Measurements from ENCODE around the gene JARID2. TPM values are rescaled to one million over a fixed set of nuclear protein-coding genes. Genes with fewer than 3 reads are reported as not detected.

The JARID2 gene
- total and polyA plus RNA-seq, 8 donors, result 2.4 to 6.7 (median 3.7) TPM

DNA sequence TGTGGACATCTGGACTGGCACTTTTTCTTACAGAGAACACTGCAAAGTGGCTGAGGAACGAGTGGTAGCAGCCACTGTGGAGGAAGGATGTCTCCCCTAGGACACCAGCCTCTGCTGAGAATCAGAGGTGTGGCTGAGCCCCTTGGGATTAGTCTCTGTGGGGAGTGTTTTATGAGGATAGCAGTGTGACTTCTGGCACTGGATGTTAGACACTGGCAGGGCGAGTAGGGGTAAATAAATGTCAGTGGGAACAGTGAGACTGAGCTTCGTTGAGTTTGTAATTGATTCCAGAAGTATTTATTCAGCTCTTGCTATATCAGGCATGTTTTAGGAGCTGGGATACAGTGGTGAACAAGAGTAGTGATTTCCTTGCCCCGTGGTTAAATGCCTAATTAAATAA, 124.0 kb downstream of the JARID2 start:
- WGBS, 2 donors, result 40 to 46% methylated on average over 4 of the region's 4 CpGs
- Histone ChIP-seq H3K36me3 (no peaks in the 10 kb centered on the region), H3K4me1 (peaks cover 16 to 32% (median 21%) of the 10 kb centered on the region in 3 donors), H3K27me3 (no peaks in the 10 kb centered on the region), H3K4me3 (no peak overlapping the region), H3K27ac (no peak overlapping the region), H3K9me3 (no peaks in the 10 kb centered on the region)
- intact Hi-C loops (cut with DNase I), result no loop called here
- ATAC-seq (no peak), DNase-seq (no peak), FAIRE-seq (no peak)
- TF ChIP-seq, protein P1, sequence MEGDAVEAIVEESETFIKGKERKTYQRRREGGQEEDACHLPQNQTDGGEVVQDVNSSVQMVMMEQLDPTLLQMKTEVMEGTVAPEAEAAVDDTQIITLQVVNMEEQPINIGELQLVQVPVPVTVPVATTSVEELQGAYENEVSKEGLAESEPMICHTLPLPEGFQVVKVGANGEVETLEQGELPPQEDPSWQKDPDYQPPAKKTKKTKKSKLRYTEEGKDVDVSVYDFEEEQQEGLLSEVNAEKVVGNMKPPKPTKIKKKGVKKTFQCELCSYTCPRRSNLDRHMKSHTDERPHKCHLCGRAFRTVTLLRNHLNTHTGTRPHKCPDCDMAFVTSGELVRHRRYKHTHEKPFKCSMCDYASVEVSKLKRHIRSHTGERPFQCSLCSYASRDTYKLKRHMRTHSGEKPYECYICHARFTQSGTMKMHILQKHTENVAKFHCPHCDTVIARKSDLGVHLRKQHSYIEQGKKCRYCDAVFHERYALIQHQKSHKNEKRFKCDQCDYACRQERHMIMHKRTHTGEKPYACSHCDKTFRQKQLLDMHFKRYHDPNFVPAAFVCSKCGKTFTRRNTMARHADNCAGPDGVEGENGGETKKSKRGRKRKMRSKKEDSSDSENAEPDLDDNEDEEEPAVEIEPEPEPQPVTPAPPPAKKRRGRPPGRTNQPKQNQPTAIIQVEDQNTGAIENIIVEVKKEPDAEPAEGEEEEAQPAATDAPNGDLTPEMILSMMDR (IDR thresholded peaks at IDR 0.05), result no peak

DNA sequence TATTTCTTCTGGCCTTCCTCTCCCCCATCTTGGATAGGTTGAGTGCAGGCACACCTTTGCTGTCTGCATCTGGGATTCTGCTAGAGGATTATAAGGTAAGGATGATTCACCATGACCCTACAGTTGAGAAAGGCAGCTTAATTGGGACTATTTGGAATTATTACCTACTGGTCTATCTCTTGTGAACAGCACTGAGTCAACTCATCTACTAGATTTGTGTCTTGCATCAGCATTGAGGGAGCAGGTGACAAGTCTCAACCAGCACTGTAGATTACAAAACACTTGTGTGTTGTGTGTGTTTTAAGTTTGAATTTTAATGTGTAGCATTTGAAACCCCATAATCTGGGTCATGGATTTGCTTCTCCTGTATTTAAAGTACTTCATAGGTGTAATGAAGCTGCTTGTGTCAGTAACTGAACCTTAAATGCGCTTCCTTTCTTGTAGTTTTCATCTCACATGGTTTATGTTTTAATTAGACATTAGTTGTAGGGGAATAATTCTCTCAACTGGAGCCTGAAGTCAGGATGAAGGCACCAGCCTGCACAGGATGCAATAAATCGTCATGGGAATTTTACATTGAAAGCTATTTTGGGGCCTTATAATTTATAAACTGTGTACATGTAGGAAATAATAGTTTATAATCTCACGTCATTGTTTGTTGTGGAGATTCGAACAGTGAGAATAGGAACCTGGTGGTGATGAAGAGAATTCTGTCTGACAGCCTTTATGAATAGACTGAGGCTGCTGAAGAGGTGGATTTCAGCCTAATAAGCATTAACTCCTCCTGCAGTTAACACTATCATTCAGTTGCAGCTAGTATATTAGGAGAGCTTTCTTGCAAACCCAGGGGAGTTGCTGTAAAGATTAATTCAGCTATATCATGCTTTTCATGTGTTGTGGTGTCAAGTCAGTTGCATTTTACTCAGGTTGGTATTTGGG, 125.1 kb downstream of the JARID2 start:
- no peak for FAIRE-seq
- TF ChIP-seq, protein P1 (IDR thresholded peaks at IDR 0.05), result no peak
- Histone ChIP-seq H3K9me3 (no peaks in the 10 kb centered on the region), H3K27ac (no peak overlapping the region), H3K27me3 (no peaks in the 10 kb centered on the region), H3K4me1 (peaks cover 6 to 20% (median 10%) of the 10 kb centered on the region in 3 donors), H3K36me3 (no peaks in the 10 kb centered on the region), H3K4me3 (no peak overlapping the region)
- intact Hi-C loops (cut with DNase I), result no loop called here
- no peak for DNase-seq
- WGBS, 2 donors, result 84 to 89% methylated on average over 4 of the region's 4 CpGs
- ATAC-seq, result no peak

DNA sequence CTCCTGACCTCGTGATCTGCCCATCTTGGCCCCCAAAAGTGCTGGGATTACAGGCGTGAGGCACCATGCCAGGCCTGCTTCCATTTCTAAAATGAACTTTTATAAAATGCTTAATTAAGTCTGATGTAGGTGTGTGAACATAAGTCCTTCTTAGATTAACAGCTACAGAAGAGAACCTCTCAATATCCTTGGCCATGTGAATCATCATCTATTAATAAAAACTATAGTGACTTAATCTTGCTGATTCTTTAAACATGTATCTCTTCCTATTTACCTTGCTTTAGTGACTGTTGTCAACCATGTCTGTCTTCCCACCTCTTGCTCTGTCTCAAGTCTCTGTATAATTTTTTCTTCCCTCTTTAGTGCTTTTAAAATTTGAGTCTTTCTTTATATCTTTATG, 127.1 kb downstream of the JARID2 start:
- Histone ChIP-seq H3K27me3 (no peaks in the 10 kb centered on the region), H3K27ac (no peak overlapping the region), H3K9me3 (no peaks in the 10 kb centered on the region), H3K36me3 (no peaks in the 10 kb centered on the region), H3K4me3 (no peak overlapping the region), H3K4me1 (peaks cover 0 to 4% (median 0%) of the 10 kb centered on the region in 3 donors)
- no peak for FAIRE-seq
- intact Hi-C loops (cut with DNase I), result no loop called here
- no peak for DNase-seq
- no peak for ATAC-seq
- 93 to 94% methylated on average over 2 of the region's 2 CpGs for WGBS, 2 donors
- TF ChIP-seq, protein P1 (IDR thresholded peaks at IDR 0.05), result no peak

DNA sequence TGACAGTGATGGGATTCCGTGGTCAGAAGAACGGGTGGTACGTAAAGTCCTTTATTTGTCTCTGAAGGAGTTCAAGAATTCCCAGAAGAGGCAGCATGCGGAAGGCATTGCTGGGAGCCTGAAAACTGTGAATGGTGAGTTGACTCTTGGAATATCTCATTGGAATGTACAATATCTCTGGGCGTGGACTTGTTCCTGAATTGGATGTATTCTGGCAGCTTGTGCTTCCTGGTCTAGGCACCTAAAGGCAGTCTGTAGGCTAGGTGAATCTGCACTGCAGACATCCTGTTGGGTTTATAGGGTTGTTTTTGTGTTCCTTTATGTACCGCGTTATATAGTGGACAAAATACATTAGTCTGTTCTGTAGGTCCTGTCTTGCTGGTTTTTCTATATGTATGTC, 128.2 kb downstream of the JARID2 start:
- no peak for FAIRE-seq
- no peak for ATAC-seq
- Histone ChIP-seq H3K4me1 (peaks cover 0 to 4% (median 0%) of the 10 kb centered on the region in 3 donors), H3K36me3 (no peaks in the 10 kb centered on the region), H3K4me3 (no peak overlapping the region), H3K9me3 (no peaks in the 10 kb centered on the region), H3K27ac (no peak overlapping the region), H3K27me3 (no peaks in the 10 kb centered on the region)
- WGBS, 2 donors, result 93 to 94% methylated on average over 7 of the region's 7 CpGs
- no peak for DNase-seq
- TF ChIP-seq, protein P1 (IDR thresholded peaks at IDR 0.05), result no peak
- intact Hi-C loops (cut with DNase I), result no loop called here

DNA sequence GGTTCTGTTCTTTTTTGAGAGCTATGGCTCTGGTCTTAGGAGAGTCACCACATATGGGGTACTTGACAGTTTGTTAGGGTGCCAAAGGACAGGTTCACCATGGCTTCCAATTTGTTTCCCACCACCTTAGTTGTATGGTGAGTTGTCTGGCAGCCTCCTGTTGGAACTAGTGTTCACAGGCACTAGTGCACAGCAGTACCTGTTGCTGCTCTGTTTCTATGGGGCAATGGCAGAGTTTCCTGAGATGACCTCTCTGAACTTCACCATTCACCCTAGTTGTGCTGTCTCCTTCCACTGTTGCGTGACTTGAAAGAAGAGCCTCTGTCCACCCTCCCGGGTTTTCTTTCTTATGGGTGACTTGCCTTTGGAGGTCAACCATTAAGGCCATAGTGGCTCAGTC, 129.1 kb downstream of the JARID2 start:
- Histone ChIP-seq H3K36me3 (no peaks in the 10 kb centered on the region), H3K4me1 (peaks cover 0 to 4% (median 0%) of the 10 kb centered on the region in 3 donors), H3K27me3 (no peaks in the 10 kb centered on the region), H3K9me3 (no peaks in the 10 kb centered on the region), H3K4me3 (no peak overlapping the region), H3K27ac (no peak overlapping the region)
- FAIRE-seq (no peak), DNase-seq (no peak), ATAC-seq (no peak)
- TF ChIP-seq, protein P1 (IDR thresholded peaks at IDR 0.05), result no peak
- WGBS, 2 donors, result 95% methylated on average over 2 of the region's 2 CpGs
- intact Hi-C loops (cut with DNase I), result no loop called here

Data from pancreas (tissue), 10 donors.